NCI-H2196 (cell line): Measurements from ENCODE around the gene HLA-DOB.

ENCODE experiments used
- DNase-seq: peaks from one replicate; lab custom pipeline; 2025; ENCODE audit not compliant: unreplicated experiment; lab: John Stamatoyannopoulos, UW

The HLA-DOB gene

GRCh38 chr6:32843979-32844838 is 27.4 kb upstream of the HLA-DOB start, which contains the start of gene PSMB8:
PSMB8 (minus strand) TSS chr6:32844047; CDS start chr6:32843996, 51 bp downstream.
- peak; percentile 97 for DNase-seq

GRCh38 chr6:32843331-32843978 is 26.7 kb upstream of the HLA-DOB start:
- DNase-seq: no peak

DNA sequence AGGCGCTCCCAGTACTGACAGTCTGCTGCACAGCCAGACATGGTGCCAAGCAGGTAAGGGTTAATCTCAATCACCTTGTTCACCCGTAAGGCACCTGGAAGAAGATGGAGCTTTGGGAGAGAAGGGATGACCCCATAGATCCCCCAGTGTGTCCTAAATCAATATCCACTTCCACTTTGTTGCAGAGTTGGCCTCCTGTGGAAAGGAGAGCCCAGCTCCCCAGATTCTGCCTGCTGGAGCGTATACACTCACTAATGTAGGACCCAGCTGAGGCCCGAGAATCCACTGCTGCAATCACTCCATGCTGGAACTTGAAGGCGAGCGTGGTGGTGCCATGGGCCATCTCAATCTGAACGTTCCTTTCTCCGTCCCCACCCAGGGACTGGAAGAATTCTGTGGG is 25.9 kb upstream of the HLA-DOB start:
- no peak for DNase-seq

- DNase-seq: no peak
Observed at GRCh38 chr6:32842021-32842650, 25.3 kb upstream of the HLA-DOB start.

DNA sequence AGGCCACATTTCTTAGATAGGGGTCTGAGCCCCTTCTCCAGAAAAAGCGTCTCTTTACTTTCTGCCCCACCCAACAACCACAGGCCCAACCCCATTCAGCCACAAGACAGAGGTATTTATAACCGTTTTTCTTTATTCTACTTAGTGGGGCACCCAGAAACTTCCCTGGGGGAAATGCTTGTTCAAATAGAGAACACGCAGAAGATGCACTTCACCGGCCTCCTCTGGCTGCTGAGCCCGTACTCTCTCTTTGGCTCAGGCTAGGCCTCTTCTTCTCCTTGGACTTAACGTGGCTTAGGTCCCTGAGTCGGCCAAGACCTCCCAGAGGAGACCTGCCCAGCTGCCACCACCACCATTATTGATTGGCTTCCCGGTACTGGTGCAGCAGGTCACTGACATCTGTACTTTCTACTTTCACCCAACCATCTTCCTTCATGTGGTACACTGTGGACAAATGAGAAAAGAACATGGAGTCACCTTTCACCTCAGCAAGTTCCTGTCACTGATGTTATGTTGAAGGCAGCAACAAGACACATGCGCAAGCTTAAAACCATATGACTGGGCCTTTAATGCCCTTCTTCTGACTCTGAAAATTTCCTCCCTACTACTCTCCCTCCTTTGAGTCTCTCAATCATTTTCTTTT is 23.9 kb upstream of the HLA-DOB start:
- DNase-seq: no peak

DNA sequence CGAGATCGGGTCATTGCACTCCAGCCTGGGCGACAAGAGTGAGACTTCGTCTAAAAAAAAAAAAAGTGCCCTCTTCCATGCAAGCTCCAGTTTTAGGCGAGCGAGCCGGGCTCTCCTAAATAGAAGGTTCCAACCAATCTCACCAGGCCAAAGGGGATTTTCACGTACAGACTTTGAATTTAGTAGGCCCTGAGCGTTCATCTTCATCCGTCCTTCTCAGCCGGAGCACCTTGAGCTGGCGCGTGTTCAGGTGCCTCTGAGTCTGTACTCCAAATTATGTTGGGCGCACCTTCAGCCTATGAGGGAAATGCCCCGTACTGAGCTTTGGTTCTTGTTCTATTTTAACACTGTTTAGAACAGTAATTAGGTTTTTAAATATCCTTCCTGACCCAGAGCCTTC is 22.6 kb upstream of the HLA-DOB start:
- no peak for DNase-seq

DNA sequence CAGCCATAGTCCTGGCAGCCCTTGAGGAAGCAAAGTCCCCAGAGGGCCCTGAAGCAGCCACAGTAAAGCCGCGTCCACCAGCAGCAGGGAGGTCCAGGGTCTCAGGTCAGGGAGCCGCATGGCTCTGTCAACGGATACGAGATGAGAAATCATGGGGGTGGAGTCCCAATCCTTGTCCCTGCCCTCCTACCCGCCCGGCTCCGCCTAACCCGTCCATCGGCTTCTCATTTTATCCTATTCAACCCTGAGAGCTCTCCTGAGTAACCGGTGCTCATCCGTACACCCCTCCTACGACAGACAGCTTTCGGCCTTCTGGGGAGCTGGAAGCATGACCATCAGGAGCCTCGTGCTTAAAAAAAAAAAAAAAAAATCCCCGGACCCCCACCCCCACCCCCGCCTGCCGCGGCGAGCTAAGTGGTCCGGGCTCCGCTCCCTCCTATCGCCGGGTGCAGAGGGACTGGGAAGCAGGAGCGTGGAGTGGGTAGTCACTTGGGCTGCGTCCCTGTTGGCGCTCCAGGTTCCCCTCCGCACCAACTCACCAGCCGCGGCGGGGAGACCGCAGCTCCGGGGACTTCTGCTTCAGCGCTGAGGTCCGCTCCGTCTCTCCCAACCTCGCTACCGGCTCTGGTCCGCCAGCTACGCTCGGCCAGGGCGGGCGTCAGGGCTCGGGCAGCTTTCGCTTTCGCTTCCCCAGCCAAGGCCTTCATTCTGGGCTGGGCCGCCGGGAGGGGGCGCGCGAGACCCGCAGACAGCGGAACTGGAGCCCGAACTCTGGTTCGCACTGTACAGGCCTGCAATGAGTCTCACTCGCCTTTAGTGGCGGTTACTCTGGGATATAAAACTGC is 21.5 kb upstream of the HLA-DOB start, which contains the start of gene TAP2:
TAP2 (minus strand) TSS at position 626 of the 845 bp plus-strand sequence; CDS start at position 120, 506 bp downstream.
- DNase-seq: peak; percentile 93

- DNase-seq: no peak
Observed at GRCh38 chr6:32837651-32838113, 20.9 kb upstream of the HLA-DOB start.

GRCh38 chr6:32836873-32837272 is 20.1 kb upstream of the HLA-DOB start:
- DNase-seq: no peak

- DNase-seq: no peak
Observed at GRCh38 chr6:32835167-32835893, 18.5 kb upstream of the HLA-DOB start.

DNA sequence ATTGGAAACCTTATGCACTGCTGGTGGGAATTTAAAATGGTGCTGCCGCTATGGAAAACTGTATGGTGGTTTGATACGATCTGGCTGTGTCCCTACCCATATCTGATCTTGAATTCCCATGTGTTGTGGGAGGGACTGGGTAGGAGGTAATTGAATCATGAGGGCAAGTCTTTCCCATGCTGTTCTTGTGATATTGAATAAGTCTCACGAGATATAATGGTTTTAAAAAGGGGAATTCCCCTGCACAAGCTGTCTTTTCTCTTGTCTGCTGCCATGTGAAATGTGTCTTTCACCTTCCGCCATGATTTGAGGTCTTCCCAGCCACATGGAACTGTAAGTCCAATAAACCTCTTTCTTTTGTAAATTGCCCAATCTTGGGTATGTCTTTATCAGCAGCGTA is 16.9 kb upstream of the HLA-DOB start:
- no peak for DNase-seq

DNA sequence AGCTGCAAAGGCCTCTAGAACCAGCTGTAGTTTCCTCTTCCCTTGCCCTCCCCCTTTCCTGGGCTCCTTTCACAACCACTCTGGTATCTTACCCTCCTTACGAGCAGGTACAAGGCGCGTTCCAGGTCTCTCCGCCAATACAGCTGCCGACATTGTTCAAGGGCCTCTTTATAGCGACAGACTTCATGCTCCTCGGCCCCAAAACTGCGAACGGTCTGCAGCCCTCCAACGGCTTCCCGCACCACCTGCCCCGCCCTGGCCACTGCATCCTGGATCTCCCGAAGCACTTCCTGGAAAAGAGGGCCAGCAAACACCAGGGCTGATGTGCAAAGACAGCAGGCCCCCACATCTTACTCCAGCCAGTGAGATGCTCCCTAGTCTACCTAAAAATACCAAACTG is 15.7 kb upstream of the HLA-DOB start:
- no peak for DNase-seq

GRCh38 chr6:32830936-32831335 is 14.1 kb upstream of the HLA-DOB start:
- DNase-seq: no peak

- DNase-seq: no peak
Observed at GRCh38 chr6:32830017-32830416, 13.2 kb upstream of the HLA-DOB start.

DNA sequence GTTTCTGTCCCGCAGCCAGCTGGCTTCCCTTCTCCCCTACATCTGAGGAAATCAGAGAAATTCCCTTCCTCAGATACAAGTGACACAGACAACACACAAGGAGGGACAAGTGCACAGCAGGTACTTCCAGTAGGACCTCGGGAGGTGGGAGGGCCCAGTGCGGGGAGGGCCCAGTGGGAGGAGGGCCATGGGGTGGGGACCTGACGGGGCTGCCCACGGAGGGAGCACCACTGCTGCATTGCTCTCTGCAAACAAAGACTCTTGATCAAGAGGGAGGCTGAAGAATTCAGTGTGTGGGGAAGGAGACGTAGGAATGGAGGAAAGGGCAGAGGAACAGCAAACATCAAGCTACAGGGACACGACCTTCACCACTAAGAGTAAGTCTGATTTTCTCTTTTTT is 12.7 kb upstream of the HLA-DOB start:
- DNase-seq: no peak

DNA sequence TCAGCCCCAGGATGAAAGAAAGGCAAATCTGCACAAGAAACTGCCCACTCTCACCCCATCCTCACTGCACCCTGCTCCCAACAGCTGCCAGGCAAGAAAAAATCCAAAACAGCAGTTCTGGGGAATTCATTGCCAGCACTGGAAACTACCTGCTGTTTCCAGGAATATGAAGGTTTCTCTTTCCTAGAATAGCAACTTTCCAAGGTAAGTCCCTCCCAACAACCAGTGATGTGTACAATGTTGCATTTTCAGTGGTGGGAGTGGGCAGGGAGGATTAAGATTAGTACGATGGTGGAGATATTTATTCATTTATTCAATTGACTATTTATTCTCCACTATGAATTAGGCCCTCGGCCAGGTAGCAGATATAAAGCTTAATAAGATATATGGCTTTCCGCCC is 10.2 kb upstream of the HLA-DOB start:
- DNase-seq: no peak

- peak; percentile 24 for DNase-seq
Observed at GRCh38 chr6:32825966-32826365, 9.2 kb upstream of the HLA-DOB start.

DNA sequence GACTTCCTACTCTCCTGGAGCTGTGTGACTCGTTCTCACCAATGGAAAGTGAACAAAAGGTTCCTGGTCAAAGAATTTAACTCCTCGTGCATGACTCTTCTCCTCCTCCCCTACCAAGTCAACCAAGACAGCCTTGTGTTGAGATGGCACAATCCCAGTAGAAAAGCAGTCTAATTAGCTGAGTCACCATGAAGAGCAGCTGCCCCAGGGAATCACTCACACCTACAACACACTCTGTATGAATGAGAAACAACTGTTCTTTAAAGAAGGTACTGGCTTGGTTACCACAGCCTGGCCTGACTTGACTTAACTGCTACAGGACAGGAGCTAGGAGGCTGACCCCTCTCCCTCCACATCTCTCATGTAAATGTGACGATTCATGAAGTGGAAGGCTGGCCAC is 2.9 kb upstream of the HLA-DOB start:
- no peak for DNase-seq

GRCh38 chr6:32818867-32819266 is 2.1 kb upstream of the HLA-DOB start:
- DNase-seq: no peak

DNA sequence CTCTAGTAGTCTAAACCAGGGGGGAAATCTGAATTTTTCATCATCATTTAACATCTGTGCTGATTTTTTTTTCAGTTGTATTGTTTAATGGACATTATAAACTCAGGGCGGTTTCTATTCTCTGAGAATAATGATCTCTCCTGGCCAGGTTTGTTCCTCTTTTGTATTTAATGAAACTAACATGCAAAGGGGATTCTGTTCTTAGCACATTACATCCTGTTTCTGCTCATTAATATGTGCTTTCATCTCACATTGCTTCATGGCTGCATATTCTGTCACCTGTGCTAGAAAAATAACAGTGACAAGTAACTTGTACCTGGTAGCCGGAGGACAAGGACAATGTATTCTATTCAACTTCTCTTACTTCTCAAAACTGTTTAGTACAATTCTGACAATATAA is 806 bp downstream of the HLA-DOB start:
- no peak for DNase-seq
